GM12891 (cell line): ENCODE data around the gene RPS6KA6.

Source experiments
- PAX5 ChIP-seq: IDR thresholded peaks from 2 replicates; pipeline ENCODE4 v1.6.1; 2011; ENCODE audit warnings: low read length, moderate library complexity, mild to moderate bottlenecking; ENCODE audit not compliant: insufficient read depth, severe bottlenecking
- POLR2A ChIP-seq: IDR thresholded peaks from 2 replicates; pipeline ENCODE4 v1.6.1; 2011; ENCODE audit warnings: low read depth, low read length, control low read depth
- POLR2AphosphoS5 ChIP-seq: IDR thresholded peaks from 2 replicates; pipeline ENCODE4 v1.6.1; 2011; ENCODE audit warnings: low read depth, low read length, control low read depth
- SPI1 ChIP-seq: IDR thresholded peaks from 2 replicates; pipeline ENCODE4 v1.6.1; 2011; ENCODE audit warnings: low read depth, low read length, control low read depth
- TAF1 ChIP-seq: IDR thresholded peaks from 2 replicates; pipeline ENCODE4 v1.6.1; 2011; ENCODE audit warnings: low read depth, low read length, control low read depth

GRCh38 chrX:84044051-84044450, 143.9 kb downstream of the RPS6KA6 start:
- TF ChIP-seq POLR2AphosphoS5 (no peak), POLR2A (no peak), SPI1 (no peak), TAF1 (no peak), PAX5 (no peak)
